HG02571 (cell line): ENCODE data around the gene SKA2.
A peak's percentile ranks its signal among the peaks of the same experiment; 100 is the strongest.
"Not testable (repeated sequence)": the region's sequence is repeated elsewhere in the genome, so short reads cannot be mapped to it uniquely, and the experiment has no call there.

Source experiments
- ATAC-seq: cut with Tn5 transposase; IDR thresholded peaks from one replicate; pipeline ENCODE4 v1.9.1; 2021; ENCODE audit warnings: mild to moderate bottlenecking, moderate library complexity; ENCODE audit not compliant: unreplicated experiment

Gene SKA2

DNA sequence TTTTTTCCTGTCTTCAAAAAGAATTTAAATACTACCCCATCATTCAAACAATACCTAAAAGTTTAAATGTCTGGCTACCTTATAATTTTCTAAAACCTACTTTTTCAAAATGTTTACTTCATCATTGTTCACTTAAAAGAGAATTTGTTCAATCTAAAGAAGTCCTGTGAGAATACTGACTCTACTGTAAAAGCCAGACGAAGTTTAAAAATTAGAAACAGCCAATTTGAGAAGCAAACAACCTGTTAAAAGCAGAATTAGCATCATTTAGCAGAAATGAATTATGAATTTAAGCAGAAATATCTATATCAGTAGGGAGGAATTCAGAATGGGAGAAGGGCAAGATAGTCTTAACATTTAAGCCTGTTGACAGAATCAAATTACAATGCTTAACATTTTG is 2.1 kb downstream of the SKA2 start:
- no peak for ATAC-seq

DNA sequence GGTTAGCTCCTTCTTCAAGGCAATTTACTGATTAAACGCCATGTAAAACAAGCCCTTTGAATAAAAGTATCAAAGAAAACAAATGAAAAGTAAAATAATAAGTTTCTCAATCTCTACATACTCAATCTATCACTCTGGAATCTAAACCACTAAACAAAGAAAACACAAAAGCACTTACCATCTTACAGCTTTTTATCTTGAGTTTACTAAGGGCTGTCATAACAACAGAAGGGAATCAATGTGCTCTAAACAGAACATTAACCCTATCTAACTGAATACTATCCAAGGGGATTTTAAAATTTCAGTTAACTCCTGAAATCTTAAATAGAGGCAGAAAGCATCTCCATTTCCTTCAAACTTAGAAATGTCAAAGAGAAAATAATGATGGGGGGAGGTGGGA is 3.4 kb downstream of the SKA2 start:
- ATAC-seq, result no peak

DNA sequence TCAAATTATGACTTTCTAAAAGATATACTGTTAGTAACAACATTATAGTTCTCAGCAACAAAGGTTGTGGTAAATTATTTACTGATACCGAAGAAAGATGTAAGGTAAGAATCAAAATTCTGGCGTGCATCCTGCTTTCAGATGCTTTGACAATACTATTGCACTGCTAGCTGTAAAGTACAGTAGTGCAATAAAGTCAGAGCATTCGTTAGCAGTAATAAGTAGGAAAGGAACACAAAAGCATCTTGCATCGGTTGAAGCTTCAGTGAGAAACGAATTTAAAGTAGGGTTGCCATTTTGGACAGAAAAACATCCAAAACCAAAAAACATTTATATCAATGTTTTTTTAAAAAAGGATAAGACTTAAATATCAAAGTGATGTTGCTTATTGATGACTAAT is 4.0 kb downstream of the SKA2 start:
- ATAC-seq, result no peak

DNA sequence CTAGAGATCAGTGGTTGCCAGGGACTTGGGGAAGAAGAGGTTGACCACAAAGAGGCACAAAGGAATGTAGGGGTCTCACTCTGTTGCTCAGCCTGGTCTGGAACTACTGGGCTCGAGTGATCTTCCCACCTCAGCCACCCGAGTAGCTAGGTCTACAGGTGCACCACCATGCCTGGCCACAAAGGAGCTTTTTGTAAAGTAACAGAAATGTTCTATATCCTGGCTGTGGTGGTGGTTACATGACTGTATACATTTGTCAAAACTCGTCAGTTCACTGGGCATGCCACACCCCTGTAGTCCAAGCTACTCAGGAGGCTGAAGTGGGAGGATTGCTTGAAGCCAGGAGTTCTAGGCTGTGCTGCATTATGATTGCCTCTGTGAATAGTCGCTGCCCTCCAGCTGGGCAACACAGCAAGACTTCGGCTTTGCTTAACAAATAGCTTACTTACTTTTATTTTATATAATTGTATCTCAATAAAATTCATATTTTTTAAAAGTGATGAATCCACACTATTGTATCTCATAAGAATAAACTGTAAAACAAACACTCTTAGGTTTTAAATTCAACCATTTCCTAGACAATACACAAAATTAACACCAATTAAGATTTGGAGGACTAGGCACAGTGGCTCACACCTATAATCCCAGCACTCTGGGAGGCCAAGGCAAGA is 5.0 kb downstream of the SKA2 start:
- ATAC-seq, result no peak

DNA sequence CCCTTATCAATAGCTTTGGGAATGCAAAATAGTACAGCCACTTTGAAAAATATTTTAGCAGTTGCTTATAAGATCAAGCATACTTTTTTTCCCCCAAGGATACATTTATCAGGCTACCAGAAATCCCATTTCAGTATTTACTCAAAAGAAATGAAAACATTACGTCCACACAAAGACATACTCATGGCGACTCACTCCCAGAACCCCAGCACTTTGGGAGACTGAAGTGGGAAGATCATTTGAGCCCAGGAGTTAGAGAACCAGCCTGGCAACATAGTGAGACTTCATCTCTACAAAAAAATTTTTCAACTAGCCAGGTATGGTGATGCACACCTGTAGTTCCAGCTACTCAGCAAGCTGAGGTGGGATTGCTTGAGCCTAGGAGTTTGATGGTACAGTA is 5.9 kb downstream of the SKA2 start:
- no peak for ATAC-seq

DNA sequence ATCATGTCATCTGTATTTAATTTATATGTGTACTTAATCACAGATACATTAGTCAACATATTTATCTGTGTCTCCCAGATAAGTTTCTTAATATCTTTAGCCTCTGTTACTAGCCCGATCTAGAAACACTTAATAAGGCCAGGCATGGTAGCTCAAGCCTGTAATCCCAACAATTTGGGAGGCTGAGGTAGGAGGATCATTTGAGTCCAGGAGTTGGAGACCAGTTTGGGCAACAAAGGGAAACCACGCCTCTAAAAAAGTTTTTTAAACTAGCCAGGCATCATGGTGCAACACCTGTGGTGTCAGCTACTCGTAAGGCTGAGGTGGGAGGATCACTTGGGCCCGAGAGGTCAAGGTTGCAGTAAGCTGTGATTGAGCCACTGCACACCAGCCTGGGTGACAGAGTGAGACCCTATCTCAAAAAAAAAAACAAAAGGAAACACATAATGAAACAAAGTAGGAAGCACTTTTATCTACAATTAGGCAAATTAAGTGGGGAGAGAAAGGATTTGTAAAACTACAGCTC is 9.4 kb downstream of the SKA2 start:
- no peak for ATAC-seq

DNA sequence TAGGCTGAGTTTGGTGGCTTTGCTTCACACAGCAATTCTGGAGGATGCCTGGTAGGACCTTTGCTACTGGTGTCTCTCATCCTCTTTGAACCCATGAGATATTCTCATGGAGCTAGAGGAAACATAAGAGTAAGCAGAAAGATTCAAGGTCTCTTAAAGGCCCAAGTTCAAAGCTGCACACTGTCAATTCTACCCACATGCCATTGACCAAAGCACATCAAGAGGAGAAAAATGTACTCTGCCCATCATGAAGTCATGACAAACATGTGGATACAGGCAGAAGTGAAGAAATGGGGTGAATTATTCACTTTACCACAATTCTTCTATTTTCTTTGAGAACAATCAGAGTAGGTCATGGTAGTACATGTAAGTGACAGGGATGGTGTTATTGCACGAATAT is 13.1 kb downstream of the SKA2 start:
- ATAC-seq, result no peak

DNA sequence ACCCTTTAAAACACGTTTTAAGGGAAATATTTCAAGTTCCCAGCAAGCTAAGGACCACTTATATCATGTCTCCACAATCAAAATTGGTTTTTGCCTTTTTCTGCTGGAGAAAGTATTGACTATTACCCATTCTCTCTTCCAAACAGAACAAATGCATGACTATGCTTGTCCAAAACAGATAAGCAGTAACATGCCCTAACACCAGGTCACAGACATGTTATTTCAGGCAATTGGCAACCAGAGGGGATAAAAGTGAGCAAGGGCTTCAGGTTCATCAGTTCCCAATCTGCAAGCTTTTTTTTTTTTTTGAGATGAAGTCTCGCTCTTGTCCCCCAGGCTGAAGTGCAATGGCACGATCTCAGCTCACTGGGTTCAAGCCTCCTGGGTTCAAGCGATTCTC is 15.0 kb downstream of the SKA2 start:
- ATAC-seq, result no peak

DNA sequence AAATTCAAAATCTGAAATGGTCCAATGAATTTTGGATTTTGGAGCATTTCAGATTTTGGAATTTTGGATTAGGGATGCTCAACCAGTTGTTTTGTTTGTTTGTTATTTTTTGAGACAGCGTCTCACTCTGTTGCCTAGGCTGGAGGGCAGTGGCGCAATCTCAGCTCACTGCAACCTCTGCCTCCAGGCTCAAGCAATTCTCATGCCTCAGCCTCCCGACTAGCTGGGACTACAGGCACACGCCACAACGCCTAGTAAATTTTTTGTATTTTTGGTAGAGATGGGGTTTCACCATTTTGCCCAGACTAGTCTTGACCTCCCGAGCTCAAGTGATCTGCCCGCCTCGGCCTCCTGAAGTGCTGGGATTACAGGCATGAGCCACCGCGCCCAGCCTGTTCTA is 16.6 kb downstream of the SKA2 start:
- not testable (repeated sequence) for ATAC-seq

DNA sequence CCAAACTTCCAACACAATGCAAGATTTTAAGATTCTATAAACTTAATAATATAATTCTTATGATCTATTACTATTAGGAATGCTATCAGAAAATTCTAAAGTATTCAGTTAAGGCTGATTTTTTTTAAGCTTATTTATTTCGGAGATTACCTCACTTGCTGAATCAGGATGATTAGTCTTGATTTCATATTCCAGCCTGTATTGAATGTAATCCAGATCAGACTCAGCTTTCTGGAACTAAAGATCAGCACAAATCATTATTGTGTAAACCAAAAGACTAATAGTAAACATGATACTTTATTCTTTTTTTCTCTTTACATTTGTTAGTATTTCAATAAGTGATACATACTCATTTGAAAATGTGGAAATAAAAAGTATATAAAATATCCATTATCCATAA is 23.9 kb downstream of the SKA2 start:
- ATAC-seq, result no peak

DNA sequence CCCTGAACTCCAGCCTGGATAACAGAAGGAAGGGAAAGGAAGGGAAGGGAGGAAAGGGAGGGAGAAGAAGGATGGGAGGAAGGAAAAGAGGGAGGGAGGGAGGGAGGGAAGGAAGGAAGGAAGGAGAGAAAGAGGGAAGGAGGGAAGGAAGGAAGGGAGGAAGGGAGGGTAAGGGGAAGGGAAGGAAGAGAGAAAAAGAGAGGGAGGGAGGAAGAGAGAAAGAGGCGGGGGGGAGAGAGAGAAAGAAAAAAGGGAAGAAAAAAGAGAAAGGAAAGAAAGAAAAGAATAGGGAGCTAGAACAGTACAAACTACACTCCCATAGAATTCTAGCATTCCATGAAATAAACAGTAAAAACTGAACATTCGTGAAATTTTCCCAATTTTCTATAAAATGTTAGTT is 25.2 kb downstream of the SKA2 start:
- no peak for ATAC-seq

DNA sequence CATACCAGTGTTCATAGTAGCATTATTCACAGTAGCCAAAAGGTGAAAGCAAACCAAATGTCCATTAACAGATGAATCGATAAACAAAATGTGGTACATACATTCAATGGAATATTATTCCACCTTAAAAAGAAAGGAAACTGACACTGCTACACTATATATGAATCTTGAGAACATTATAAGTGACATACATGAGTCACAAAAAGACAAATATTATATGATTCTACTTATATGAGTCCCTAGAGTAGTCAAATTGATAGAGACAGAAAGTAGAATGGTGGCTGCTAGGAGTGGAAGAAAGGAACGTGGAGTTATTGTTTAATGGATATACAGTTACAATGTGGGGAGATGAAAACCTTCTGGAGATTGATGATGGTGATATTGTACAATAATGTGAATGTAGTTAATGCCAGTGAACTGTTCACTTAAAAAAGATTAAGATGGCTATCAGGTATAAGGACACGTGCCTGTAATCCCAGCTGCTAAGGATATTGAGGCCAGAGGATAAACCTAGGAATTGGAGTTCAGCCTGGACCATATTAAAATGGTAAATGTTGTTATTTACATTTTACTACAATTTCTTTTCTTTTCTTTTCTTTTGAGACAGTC is 28.1 kb downstream of the SKA2 start:
- no peak for ATAC-seq

DNA sequence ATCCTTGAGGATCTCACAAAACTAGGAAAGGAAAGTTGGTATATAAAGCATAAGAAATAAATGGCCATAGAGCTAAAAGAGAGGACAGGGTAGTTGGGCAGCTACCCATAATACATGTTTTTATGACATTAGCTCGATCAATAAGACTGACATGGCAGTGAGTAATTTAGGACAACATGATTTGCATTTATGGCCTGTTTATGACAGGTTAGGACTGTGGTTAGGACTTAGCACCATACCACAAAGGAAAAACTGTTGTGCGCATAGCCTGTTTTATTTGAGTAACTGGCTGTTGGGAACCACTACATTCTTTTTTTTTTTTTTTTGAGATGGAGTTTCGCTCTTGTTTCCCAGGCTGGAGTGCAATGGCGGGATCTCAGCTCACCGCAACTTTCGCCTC is 30.3 kb downstream of the SKA2 start:
- ATAC-seq, result no peak

DNA sequence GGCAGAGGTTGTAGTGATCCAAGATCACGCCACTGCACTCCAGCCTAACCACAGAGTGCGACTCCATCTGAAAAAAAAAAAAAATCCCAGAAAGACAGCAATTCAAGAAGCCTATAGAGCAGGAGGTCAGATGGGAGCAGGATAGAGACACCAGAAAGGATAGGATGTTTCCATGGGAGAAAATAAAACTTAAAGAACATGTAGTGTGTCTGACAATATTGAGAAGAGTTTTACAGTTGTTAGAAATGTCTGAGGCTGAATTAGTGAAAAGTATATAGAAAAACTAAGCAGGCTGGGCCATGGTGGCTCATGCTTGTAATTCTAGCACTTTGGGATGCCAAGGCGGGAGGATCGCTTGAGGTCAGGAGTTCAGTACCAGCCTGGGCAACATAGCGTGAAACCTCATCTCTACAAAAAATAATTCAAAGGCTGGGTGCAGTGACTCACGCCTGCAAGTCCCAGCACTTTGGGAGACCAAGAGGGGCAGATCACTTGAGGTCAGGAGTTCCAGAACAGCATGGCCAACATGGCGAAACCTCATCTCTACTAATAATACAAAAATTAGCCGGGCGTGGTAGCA is 33.0 kb downstream of the SKA2 start:
- no peak for ATAC-seq

DNA sequence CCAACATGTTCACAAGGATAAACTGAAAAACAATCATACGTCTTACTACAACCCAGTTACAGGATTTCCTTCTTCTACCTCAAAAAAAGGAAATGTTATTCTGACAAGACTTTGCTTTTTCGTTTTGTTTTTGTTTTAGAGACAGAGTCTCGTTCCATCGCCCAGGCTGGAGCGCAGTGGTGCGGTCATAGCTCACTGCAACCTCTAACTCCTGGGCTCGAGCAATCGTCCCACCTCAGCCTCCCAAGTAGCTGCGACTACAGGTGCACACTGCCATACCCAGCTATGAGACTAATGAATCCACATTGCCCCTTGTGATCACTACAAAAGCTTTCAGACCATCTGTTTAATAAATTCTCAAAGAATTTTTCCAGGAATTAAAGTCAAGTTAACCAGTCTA is 39.5 kb downstream of the SKA2 start:
- no peak for ATAC-seq

DNA sequence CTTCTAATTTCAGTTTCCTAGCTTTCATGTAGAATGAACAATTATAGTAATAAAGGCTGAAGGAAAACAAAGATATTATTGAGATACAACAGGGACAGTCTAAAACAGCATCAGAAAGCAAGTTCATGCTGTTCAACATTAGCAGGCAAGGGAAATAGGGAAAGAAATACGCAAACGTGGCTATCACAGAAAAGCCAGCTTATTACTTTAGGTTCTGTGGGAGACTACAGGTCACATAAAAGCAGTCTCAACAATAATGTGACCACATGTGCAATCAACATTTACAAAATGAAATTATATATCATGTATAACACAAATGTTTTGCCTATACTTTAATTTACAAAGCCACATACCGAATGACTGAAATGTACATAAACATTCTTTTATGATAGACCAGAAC is 43.4 kb downstream of the SKA2 start:
- no peak for ATAC-seq

DNA sequence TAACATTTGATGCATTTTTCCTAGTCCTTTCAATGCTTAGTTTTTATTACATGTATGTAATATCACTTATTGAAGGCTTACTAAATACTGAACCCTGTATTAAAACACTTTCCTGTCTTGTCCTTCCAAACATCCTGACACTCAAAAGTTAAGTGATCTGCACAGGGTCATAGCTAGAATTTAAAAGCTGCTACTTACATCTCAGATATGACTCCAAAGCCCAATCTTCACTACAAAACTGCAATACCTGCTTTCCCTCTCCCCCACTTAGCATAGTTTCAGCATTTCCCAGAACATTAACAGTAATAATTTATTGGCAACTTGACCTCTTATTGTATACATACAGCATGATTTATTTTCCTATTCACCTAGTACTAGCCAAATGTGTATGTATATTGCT is 44.0 kb downstream of the SKA2 start:
- no peak for ATAC-seq

DNA sequence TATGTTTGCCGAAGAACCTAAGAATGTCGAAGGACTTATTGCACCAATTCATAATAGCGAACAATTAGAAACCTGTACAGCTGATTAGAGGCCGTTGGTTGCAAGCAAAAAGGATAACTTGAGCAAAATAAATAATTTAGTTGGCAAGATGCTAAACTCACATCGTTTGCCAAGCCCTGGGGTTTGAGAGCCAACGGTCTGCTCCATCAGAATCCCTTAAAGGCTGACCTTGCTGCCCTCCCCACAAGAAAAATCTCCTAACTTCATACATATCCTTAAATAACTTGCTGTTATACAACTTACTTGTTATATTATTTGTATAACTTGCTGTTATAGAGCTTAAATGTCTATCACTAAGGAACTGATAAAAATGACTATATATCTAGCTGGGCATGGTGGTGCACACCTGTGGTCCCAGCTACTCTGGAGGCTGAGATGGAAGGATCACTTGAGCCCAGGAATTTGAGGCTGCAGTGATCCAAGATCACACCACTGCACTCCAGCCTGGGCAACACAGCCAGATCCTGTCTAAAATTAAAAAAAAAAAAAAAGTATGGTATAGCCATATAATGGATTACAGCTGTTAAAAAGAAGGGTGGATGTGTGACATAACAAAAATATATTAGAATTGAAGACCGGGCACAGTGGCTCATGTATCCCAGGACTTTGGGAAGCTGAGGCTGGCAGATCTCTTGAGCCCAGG is 46.4 kb downstream of the SKA2 start:
- ATAC-seq, result no peak

DNA sequence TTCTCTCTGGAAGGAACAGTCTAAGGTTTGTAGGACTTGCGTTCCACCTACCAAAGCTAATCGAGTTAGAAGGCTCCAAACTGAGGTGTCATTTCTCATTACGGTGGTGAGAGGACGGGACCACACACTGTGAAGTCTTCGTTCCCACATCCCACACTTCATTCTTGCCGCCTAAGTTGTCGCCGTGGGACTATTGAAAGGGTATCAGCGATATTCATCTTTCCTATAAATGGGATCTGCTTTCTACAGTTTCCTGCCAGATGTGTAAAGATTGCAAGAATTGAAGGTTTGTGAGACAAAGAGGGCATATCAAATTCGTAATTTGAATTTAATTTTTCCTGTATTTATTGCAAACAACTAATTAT is 47.7 kb downstream of the SKA2 start:
- no peak for ATAC-seq

DNA sequence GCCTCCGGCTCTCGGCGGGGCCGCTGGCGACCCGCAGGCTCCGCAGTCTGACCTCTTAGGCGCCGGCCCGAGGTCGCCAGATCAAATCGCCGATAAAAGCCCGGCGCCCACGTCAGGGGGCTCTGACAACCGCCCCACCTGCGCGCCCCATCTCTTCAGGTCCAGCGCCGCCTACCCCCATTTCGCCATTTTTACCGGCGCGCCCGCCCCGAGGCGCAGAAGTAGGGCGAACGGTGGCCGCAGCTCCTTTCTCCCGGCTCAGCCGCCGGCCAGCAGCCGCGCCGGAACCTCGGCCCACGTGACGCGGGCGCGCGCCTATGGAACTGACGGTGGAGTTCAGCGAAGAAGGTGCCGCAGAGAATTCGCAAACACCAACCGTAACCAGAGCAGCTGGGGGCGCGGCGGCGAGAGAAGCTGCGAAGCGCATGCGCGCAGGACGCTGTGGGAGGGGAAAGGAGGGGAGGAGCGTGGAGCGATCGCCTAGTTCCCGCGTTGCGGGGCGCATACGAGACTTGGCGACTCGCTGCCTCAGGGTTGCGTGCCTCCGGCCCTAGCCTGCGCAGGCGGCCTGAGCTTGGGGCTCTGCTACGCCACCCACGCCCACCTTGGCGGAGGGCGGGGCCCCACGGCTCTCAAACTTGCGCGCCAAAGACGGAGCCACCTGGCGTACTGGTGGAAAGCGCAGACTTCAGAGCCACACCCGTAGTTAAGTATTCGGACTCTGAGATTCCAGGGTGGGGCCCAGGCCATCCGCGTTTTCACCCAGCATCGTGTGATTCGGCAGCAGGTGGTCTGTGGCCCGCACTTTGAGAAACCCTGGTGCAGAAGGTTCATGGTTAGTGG is 48.3 kb downstream of the SKA2 start, which contains the start of gene TRIM37:
Gene TRIM37 (minus strand): TSS at position 418 of the 843 bp plus-strand sequence. CDS start 419 bp downstream, outside the sequence.
- peak; percentile 88 for ATAC-seq
